HG02840 (cell line): ENCODE data around the gene ANKLE2.
"Not testable (repeated sequence)": the region's sequence is repeated elsewhere in the genome, so short reads cannot be mapped to it uniquely, and the experiment has no call there.

Experiments
- ATAC-seq: cut with Tn5 transposase; IDR thresholded peaks from one replicate; pipeline ENCODE4 v1.9.1; 2021; ENCODE audit warnings: mild to moderate bottlenecking, moderate library complexity, moderate number of reproducible peaks; ENCODE audit not compliant: unreplicated experiment, low FRiP score

The ANKLE2 gene

GRCh38 chr12:132761032-132761920, at the start of gene ANKLE2:
TSS of gene ANKLE2 (minus strand) at chr12:132761832. CDS start at chr12:132761798, 34 bp downstream.
- ATAC-seq, result peak; percentile 27

DNA sequence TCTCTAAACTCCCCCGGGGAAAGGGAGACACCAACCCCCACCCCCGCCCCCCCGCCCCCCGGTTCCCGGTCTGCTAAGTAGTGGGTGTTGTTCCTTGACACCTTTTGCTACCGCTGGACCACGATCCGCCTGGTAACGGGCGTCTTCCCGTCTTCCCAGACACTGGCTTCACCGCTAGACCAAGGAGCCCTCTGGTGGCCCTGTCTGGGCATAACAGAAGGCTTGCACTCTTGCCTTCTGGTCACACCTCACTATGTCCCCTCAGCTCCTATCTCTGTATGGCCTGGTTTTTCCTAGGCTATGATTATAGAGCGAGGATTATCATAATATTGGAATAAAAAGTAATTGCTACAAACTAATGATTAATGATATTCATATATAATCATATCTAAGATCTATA, 47.8 kb upstream of the ANKLE2 start:
- ATAC-seq, result not testable (repeated sequence)

- no peak for ATAC-seq
Observed at GRCh38 chr12:132807295-132808092, 45.9 kb upstream of the ANKLE2 start.

GRCh38 chr12:132806857-132807256, 45.2 kb upstream of the ANKLE2 start:
- ATAC-seq, result no peak

GRCh38 chr12:132804426-132804861, 42.8 kb upstream of the ANKLE2 start:
- ATAC-seq, result no peak

- ATAC-seq, result no peak
Observed at GRCh38 chr12:132803888-132804287, 42.3 kb upstream of the ANKLE2 start.

DNA sequence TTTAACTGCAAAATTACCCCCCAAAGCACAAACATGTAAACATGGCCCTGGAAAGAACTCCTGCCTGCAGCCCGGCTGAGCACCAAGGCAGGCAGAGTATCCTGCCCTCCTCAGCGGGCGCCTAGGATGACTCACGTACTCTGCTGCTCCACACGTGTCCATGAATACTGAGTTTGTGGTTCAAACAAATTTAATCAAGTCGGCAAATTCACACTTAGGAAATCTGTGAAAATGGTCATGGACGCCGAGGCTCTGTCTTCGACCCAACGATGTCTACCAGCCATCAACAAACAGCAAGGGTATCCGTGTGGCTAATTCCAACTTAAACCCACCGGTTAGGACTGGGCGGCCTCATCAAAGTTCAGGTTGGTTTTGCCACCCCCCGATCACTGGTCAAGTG, 41.5 kb upstream of the ANKLE2 start:
- no peak for ATAC-seq

DNA sequence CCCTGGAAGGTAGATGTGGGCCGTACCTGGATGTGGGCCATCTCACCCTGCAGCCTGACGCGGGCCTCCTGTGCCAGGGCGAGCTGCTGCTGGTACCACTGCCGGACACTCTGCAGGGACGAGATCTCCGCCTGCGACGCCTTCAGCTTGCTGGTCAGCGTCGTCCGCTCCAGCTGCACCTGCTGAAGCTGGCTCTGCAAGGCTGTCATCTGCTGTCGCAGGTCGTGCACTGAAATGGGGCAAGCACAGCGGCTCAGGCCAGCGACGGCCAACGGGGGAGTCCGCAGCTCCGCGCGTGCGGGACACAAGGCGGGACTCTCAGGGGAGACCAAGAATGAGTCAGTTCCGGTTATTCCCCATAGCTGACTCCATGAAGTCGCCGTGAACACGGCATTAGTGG, 40.1 kb upstream of the ANKLE2 start:
- ATAC-seq, result no peak

GRCh38 chr12:132798836-132799235, 37.2 kb upstream of the ANKLE2 start:
- no peak for ATAC-seq

DNA sequence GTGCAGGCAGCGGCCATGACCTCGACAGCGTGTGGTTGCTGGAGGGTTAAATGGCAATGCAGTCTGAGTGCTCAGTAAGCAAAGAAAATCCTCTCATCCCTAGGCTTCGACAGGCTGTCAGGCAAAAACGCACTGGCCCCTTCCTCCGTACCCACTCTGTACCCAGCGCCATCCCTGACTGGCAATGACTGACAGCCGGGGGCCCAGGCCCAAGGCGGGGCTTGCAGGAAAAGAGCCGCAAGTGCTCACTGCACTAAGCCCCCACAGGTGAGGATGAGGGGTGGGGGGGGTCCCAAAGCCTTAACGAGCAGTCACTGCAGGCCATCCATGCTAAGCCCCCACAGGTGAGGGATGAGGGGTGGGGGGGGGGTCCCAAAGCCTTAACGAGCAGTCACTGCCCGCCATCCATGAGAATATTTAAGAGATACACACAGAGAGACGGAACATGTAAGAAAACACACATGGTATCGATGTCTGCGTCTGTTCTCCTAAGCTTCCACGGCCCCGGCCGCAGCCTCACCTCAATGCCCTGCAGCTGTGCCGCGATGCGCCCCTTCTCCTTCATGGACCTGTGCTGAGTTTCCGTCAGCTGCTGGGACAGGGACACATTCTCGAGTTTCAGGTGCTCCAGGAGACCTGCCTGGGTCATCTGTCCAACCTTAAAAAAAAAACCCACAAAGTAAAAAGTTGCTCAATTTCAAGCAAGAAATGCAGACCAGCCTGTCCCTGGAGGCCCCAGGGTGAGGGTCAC, 36.4 kb upstream of the ANKLE2 start:
- ATAC-seq, result no peak

GRCh38 chr12:132795847-132796246, 34.2 kb upstream of the ANKLE2 start:
- no peak for ATAC-seq

DNA sequence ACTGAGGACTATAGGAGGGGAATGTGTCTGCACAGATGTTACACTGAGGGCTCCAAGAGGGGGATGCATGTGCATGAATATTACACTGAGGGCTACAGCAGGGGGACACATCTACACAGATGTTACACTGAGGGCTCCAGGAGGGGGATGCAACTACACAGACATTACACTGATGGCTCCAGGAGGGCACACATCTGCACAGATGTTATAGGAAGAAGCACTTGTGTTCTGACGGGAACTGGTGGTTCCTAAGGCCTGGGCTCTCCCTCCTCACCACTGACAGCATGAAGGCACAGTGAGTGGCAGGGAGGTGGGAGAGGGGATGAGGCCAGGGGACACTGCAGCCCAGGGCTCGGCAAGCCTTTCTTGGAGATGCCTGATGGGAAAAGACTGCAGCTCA, 30.3 kb upstream of the ANKLE2 start:
- ATAC-seq, result not testable (repeated sequence)

- no peak for ATAC-seq
Observed at GRCh38 chr12:132789099-132789471, 27.5 kb upstream of the ANKLE2 start.

- no peak for ATAC-seq
Observed at GRCh38 chr12:132788375-132789098, 26.9 kb upstream of the ANKLE2 start.

- ATAC-seq, result no peak
Observed at GRCh38 chr12:132787877-132788276, 26.2 kb upstream of the ANKLE2 start.

DNA sequence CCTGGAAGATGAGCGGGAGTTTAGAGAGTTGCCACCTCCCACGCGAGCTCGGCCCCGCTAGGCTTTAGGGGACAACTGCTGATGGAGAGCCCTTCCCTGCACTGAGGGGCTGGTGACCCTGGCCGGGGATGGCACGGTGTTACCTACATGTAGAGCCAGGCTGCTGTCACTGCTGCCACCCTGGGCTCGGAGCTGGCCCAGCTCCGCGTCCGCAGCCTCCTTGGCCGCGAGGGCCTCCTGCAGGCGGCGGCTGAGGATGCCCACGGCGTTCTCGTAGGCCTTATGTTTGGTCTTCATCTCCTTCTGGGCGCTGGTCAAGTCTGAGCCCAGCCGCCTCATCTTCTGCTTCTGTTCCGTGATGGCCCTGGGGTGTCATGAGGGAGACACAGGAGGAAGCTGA, 24.6 kb upstream of the ANKLE2 start:
- ATAC-seq, result no peak

DNA sequence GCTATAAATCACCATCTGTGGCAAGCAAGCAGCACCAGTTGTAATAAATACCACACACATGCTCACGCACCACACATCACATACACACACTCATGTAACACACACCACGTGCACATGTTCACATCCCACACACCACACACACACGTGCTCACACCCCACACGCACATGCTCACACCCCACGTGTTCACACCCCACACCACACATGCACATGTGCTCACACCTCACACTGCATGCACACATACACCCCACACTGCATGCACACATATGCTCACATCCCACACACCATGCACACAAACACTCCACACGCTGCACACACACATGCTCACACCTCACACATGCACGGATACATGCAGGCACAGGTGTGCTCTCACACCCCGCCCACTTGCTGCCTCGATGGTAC, 22.9 kb upstream of the ANKLE2 start:
- no peak for ATAC-seq

GRCh38 chr12:132783917-132784531, 22.4 kb upstream of the ANKLE2 start:
- no peak for ATAC-seq

GRCh38 chr12:132781938-132782337, 20.3 kb upstream of the ANKLE2 start:
- ATAC-seq, result no peak
